Heart right ventricle (tissue), 16 donors: ENCODE measurements around the gene CLSTN2. TPM values are rescaled to one million over a fixed set of nuclear protein-coding genes. Genes with fewer than 3 reads are reported as not detected.

Experiments used
- ATAC-seq, 8 donors: fragments of 200-7000 bp; cut with Tn5 transposase; one replicate each; pipeline ENCODE4 v1.9.1; 2020; ENCODE audit warnings: mild to moderate bottlenecking in 8 of 8, moderate library complexity in 8 of 8, moderate number of reproducible peaks in 1 of 8
- DNase-seq, 2 donors: peaks; one replicate each; pipeline ENCODE4 v3.0.0-alpha.2; 2020
- H3K27ac ChIP-seq, 10 donors: fragments of 200-600 bp; sonication (generic) in 2 of 10; one replicate each; pipeline versions ENCODE4 v1.5.0 to v1.8.0; 2020 to 2022; ENCODE audit warnings: mild to moderate bottlenecking in 3 of 10
- H3K27me3 ChIP-seq, 7 donors: fragments of 200-600 bp; one replicate each; pipeline ENCODE4 v1.8.0; 2021 to 2022; ENCODE audit warnings: mild to moderate bottlenecking in 2 of 7
- H3K36me3 ChIP-seq, 9 donors: fragments of 200-600 bp; sonication (generic) in 1 of 9; one replicate each; pipeline versions ENCODE4 v1.5.0 to v1.8.0; 2020 to 2022; ENCODE audit warnings: mild to moderate bottlenecking in 2 of 9
- H3K4me1 ChIP-seq, 9 donors: fragments of 200-600 bp; sonication (generic) in 1 of 9; one replicate each; pipeline versions ENCODE4 v1.5.0 to v1.8.0; 2020 to 2022; ENCODE audit warnings: mild to moderate bottlenecking in 4 of 9
- H3K4me3 ChIP-seq, 10 donors: fragments of 200-600 bp; sonication (generic) in 2 of 10; one replicate each; pipeline versions ENCODE4 v1.5.0 to v1.8.0; 2020 to 2022; ENCODE audit warnings: mild to moderate bottlenecking in 7 of 10, moderate library complexity in 2 of 10
- H3K9me3 ChIP-seq, 11 donors: fragments of 200-600 bp in 10 of 11; sonication (generic) in 2 of 11; one replicate each; pipeline versions ENCODE4 v1.5.0 to v1.8.0; 2013 to 2022; ENCODE audit warnings: mild to moderate bottlenecking in 2 of 11, control low read depth in 1 of 11, moderate library complexity in 1 of 11
- CTCF ChIP-seq, 9 donors: fragments of 200-600 bp; sonication (generic) in 2 of 9; IDR thresholded peaks; one replicate each; pipeline versions ENCODE4 v1.5.0 to v1.8.0; 2021 to 2022; ENCODE audit warnings: antibody characterized with exemption in 9 of 9, mild to moderate bottlenecking in 5 of 9, moderate library complexity in 1 of 9
- WGBS, 2 donors: extraction: QIAGEN DNeasy Blood & Tissue Kit; methylation state at CpG; one replicate each; pipeline ENCODE4 v1.1.7; 2013; ENCODE audit warnings: inconsistent platforms in 1 of 2; 5-methylcytosine and 5-hydroxymethylcytosine counted together
- intact Hi-C, 10 donors: fragments of 100-400 bp; cut with DNase I; formaldehyde crosslinking; loops; one replicate each; pipeline versions ENCODE4 v1.11.1 to v1.14.2; 2022
- polyA plus RNA-seq, 2 donors: library from polyadenylated mRNA; stranded (reverse); fragments of 200-250 nt; gene quantifications; one replicate each; pipeline ENCODE4 v1.2.3, GENCODE V29; 2013
- total RNA-seq, 10 donors: library from RNA; stranded (reverse); fragmentation: NEBNext Ultra II Directional in 3 of 10; extraction: Animal tissue kit (Norgen Biotek cat#: 25700) in 3 of 10; gene quantifications; one replicate each; pipeline versions ENCODE4 v1.2.1 to v1.2.4, GENCODE V29; 2021 to 2023
- donor health status: Arrhythmogenic right ventricular cardiomyopathy.
- donor health status: ischemic (EF 13 %, LVEDD 7.1; RV severe dilation, severe dysfunction).
- donor health status: healthy with polysubstance abuse.
- donor health status: DM: no; HTN: yes; CAD: no.
- donor health status: DM: no; HTN: no; CAD: no.
- donor health status: ischemic (EF 25% LVEDD 6.9; RV normal size, moderate dysfunction).
- donor health status: ischemic (EF 25% LVEDD 5.7; RV mildly dilated, moderate dysfunction).
- donor health status: healthy.
- donor health status: DM: yes; HTN: yes; CAD: no.
- donor health status: Ischemic cardiomyopathy.
- donor health status: ischemic (EF 35%, LVEDD 5.7; RV mildly dilated, moderate dysfunction).
- donor health status: nonischemic (EF 11% LVEDD 7.7; RV severe dilation, severe dysfunction).
- donor health status: DM: yes; HTN: yes; CAD: no.
- donor health status: PGD.
- donor health status: ischemic (EF 29% LVEDD 5.4; RV normal size, mild dysfunction).
- donor health status: nonischemic (EF 23%, LVEDD 6.1; RV moderate dilation, normal function).

CLSTN2 gene
- total and polyA plus RNA-seq, 12 donors = 0.57 to 10.7 (median 4.4) TPM

- Histone ChIP-seq H3K27ac (no peak overlapping the region), H3K27me3 (no peaks in the 10 kb centered on the region), H3K9me3 (no peaks in the 10 kb centered on the region), H3K36me3 (no peaks in the 10 kb centered on the region), H3K4me1 (peaks cover 0 to 7% (median 0%) of the 10 kb centered on the region in 9 donors), H3K4me3 (no peak overlapping the region)
- DNase-seq (no peak), ATAC-seq (no peak)
- no peak for TF ChIP-seq CTCF (IDR thresholded peaks at IDR 0.05)
- intact Hi-C loops = no loop called here
- WGBS, 2 donors = 91 to 94% methylated on average over 2 of the region's 2 CpGs
Observed at GRCh38 chr3:140268610-140269009, 333.6 kb downstream of the CLSTN2 start.

- Histone ChIP-seq H3K36me3 (no peaks in the 10 kb centered on the region), H3K9me3 (no peaks in the 10 kb centered on the region), H3K27me3 (peaks cover 0 to 5% (median 0%) of the 10 kb centered on the region in 7 donors), H3K27ac (no peak overlapping the region), H3K4me1 (peaks cover 0 to 7% (median 0%) of the 10 kb centered on the region in 9 donors), H3K4me3 (no peak overlapping the region)
- DNase-seq (no peak), ATAC-seq (no peak)
- intact Hi-C loops = no loop called here
- TF ChIP-seq CTCF (IDR thresholded peaks at IDR 0.05) = no peak
- 88 to 93% methylated on average over 3 of the region's 3 CpGs for WGBS, 2 donors
Observed at GRCh38 chr3:140270329-140270728, 335.3 kb downstream of the CLSTN2 start.

GRCh38 chr3:140273542-140274195, 338.7 kb downstream of the CLSTN2 start:
- Histone ChIP-seq H3K27ac (no peak overlapping the region), H3K36me3 (no peaks in the 10 kb centered on the region), H3K9me3 (no peaks in the 10 kb centered on the region), H3K27me3 (peaks cover 0 to 5% (median 0%) of the 10 kb centered on the region in 7 donors), H3K4me3 (no peak overlapping the region), H3K4me1 (peaks cover 0 to 7% (median 0%) of the 10 kb centered on the region in 9 donors)
- no peak for DNase-seq
- WGBS, 2 donors = 57% methylated on average over 5 of the region's 5 CpGs
- intact Hi-C loops = no loop called here
- ATAC-seq = no peak
- TF ChIP-seq CTCF (IDR thresholded peaks at IDR 0.05) = no peak

GRCh38 chr3:140274429-140274828, 339.4 kb downstream of the CLSTN2 start:
- intact Hi-C loops = no loop called here
- Histone ChIP-seq H3K9me3 (no peaks in the 10 kb centered on the region), H3K4me3 (no peak overlapping the region), H3K4me1 (peaks cover 0 to 7% (median 0%) of the 10 kb centered on the region in 9 donors), H3K27ac (no peak overlapping the region), H3K27me3 (peaks cover 0 to 5% (median 0%) of the 10 kb centered on the region in 7 donors), H3K36me3 (no peaks in the 10 kb centered on the region)
- 76% methylated on average over 5 of the region's 5 CpGs for WGBS, 2 donors
- DNase-seq (no peak), ATAC-seq (no peak)
- no peak for TF ChIP-seq CTCF (IDR thresholded peaks at IDR 0.05)
